Brain microvascular endothelial cell (primary cell): ENCODE data around the gene QPCT.
"Not testable (repeated sequence)": the region's sequence is repeated elsewhere in the genome, so short reads cannot be mapped to it uniquely, and the experiment has no call there.

Experiments used
- DNase-seq: peaks from one replicate; pipeline ENCODE4 v3.0.0-alpha.2; 2020
- H3K27ac ChIP-seq: fragments of 250-450 bp; sonication (Bioruptor Pico); 2 replicates; pipeline ENCODE4 v1.5.1; 2020; ENCODE audit warnings: mild to moderate bottlenecking, moderate library complexity
- H3K27me3 ChIP-seq: fragments of 250-450 bp; sonication (Bioruptor Pico); replicated peaks from 2 replicates; pipeline ENCODE4 v1.5.1; 2020; ENCODE audit warnings: mild to moderate bottlenecking
- H3K36me3 ChIP-seq: fragments of 250-450 bp; sonication (Bioruptor Pico); replicated peaks from 2 replicates; pipeline ENCODE4 v1.5.1; 2020; ENCODE audit warnings: mild to moderate bottlenecking
- H3K4me3 ChIP-seq: 2 replicates; pipeline ENCODE4 v1.5.1; 2011; ENCODE audit warnings: low read depth, mild to moderate bottlenecking, control low read depth, low read length, moderate library complexity
- in situ Hi-C: cut with HindIII; loops from 2 replicates; pipeline ENCODE4 v1.10.0; 2017; ENCODE audit warnings: low sequenced_read_pairs, low pct_ligation_motif_present
- TF ChIP-seq, protein P1 (sequence below): IDR thresholded peaks from 2 replicates; pipeline ENCODE4 v1.5.1; 2011; ENCODE audit warnings: low read depth, mild to moderate bottlenecking, moderate library complexity, low read length, control low read depth, inconsistent platforms; ENCODE audit errors: missing control alignments

Gene QPCT

GRCh38 chr2:37375741-37376288 lies 31.4 kb downstream of the QPCT start:
- TF ChIP-seq, protein P1, sequence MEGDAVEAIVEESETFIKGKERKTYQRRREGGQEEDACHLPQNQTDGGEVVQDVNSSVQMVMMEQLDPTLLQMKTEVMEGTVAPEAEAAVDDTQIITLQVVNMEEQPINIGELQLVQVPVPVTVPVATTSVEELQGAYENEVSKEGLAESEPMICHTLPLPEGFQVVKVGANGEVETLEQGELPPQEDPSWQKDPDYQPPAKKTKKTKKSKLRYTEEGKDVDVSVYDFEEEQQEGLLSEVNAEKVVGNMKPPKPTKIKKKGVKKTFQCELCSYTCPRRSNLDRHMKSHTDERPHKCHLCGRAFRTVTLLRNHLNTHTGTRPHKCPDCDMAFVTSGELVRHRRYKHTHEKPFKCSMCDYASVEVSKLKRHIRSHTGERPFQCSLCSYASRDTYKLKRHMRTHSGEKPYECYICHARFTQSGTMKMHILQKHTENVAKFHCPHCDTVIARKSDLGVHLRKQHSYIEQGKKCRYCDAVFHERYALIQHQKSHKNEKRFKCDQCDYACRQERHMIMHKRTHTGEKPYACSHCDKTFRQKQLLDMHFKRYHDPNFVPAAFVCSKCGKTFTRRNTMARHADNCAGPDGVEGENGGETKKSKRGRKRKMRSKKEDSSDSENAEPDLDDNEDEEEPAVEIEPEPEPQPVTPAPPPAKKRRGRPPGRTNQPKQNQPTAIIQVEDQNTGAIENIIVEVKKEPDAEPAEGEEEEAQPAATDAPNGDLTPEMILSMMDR = no peak
- no peaks in the 10 kb centered on the region for H3K36me3 ChIP-seq
- no peaks in the 10 kb centered on the region for H3K27me3 ChIP-seq
- H3K4me3 ChIP-seq = no peak overlapping the region
- no peak for DNase-seq
- in situ Hi-C loops = no loop called here
- H3K27ac ChIP-seq = no peak overlapping the region

- no peak overlapping the region for H3K27ac ChIP-seq
- no peak overlapping the region for H3K4me3 ChIP-seq
- TF ChIP-seq, protein P1 = no peak
- DNase-seq = no peak
- H3K27me3 ChIP-seq = no peaks in the 10 kb centered on the region
- in situ Hi-C loops = no loop called here
- no peaks in the 10 kb centered on the region for H3K36me3 ChIP-seq
Observed at GRCh38 chr2:37376421-37377186, 32.2 kb downstream of the QPCT start.

- DNase-seq = no peak
Observed at GRCh38 chr2:37377187-37377532, 32.7 kb downstream of the QPCT start.

DNA sequence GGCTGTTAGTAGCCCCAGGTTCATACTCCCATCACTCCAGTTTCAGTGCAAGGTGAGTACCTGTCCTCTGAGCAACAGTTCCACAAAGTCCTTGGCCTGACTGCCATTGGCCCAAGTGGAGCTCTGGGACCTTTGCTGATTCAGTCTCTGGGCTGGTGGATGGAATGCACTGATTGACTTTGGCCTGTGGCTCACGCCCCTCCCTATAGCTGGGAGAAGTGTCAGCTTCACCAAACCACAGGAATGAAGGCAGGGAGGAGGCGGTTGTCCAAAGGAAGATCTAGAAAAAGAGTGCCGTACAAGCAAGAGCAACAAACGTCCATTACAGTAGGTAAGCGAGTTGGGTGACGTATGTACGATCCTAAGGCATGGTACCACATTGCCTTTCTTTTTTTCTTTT lies 34.0 kb downstream of the QPCT start:
- H3K27ac ChIP-seq = no peak overlapping the region

More at GRCh38 chr2:37377187-37377532, 32.7 kb downstream of the QPCT start:
- H3K4me3 ChIP-seq = no peak overlapping the region
- H3K36me3 ChIP-seq = no peaks in the 10 kb centered on the region
- TF ChIP-seq, protein P1 = no peak
- in situ Hi-C loops = no loop called here
- H3K27me3 ChIP-seq = no peaks in the 10 kb centered on the region
- H3K27ac ChIP-seq = no peak overlapping the region

DNA sequence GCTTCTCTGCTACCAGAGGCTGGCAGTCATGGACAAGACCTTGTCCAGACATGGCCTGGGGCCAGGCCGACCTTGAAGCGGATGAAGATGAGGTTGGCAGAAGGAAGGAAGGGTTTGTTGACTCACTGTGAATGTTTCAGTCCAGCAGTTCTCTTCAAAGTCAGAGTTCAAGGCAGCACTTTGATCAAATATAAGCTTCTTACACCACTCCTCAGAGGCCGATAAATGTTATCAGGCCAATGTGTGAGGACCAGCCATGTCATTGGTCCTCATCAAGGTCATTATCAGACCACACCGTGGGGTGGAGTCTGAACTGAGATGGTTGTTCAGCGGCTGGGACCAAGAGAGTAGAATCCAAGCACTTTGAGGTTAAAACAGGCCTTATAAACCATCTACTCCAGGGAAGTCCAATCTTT lies 35.5 kb downstream of the QPCT start:
- H3K27ac ChIP-seq = no peak overlapping the region

More for the DNA sequence above, 34.0 kb downstream of the QPCT start:
- peak; percentile 60 for DNase-seq
- Histone ChIP-seq H3K36me3 (no peaks in the 10 kb centered on the region), H3K27me3 (no peaks in the 10 kb centered on the region), H3K4me3 (no peak overlapping the region)
- in situ Hi-C loops = no loop called here
- TF ChIP-seq, protein P1 = no peak

DNA sequence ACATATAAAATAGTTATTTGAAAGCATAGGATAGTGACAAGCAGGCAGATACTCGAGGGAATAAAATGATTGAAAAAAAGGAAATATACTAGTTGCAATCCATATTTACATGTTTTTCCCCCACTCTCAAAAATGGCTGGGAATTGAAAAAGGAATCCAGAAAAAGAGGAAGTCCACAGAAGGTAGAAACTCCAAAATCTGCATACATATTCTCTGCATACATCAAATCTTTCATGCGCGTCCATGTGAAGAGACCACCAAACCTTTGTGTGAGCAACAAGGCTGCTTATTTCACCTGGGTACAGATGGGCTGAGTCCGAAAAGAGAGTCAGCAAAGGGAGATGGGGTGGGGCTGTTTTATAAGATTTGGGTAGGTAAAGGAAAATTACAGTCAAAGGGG lies 36.4 kb downstream of the QPCT start:
- H3K27me3 ChIP-seq, H3K27ac ChIP-seq, in situ Hi-C loops, H3K36me3 ChIP-seq, H3K4me3 ChIP-seq, DNase-seq: not testable (repeated sequence)

More for the DNA sequence above, 35.5 kb downstream of the QPCT start:
- Histone ChIP-seq H3K4me3 (no peak overlapping the region), H3K27me3 (no peaks in the 10 kb centered on the region), H3K36me3 (no peaks in the 10 kb centered on the region)
- no peak for DNase-seq
- TF ChIP-seq, protein P1 = no peak
- in situ Hi-C loops = no loop called here

DNA sequence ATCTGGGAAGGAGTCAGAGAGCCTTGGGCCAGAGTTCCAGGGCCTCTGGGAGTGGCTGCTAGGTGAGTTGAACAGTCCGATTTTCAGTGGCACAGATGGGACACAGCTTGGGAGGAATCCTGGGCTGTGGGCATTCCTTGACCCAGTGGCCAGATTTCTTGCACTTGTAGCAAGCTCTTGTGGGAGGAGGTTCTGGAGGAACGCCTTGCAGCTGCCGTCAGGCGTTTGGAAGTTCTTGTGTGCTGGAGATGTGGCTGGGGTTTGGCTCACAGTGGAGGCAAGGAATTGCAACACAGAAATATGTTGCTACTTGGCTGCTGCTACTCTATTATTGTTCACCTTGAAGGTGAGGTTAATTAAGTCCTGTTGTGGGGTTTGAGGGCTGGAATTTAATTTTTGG lies 39.8 kb downstream of the QPCT start:
- DNase-seq, H3K27ac ChIP-seq, H3K4me3 ChIP-seq, H3K27me3 ChIP-seq, in situ Hi-C loops, H3K36me3 ChIP-seq: not testable (repeated sequence)
